Tibial nerve (tissue), 3 donors: ENCODE measurements around the gene SLC9A3.

Experiments used
- POLR2A ChIP-seq, 2 donors: fragments of 450-650 bp; IDR thresholded peaks; one replicate each; pipeline ENCODE4 v1.6.1; 2017; ENCODE audit warnings: antibody characterized with exemption in 2 of 2, mild to moderate bottlenecking in 2 of 2, moderate library complexity in 2 of 2
- TF ChIP-seq, protein P1 (sequence below), 5 experiments: fragments of 200-600 bp in 3 of 5; fragments of 450-650 bp in 2 of 5; sonication (generic) in 3 of 5; IDR thresholded peaks; one replicate each; pipeline ENCODE4 v1.5.1; 2016 to 2019; ENCODE audit warnings: antibody characterized with exemption in 5 of 5, mild to moderate bottlenecking in 3 of 5, moderate library complexity in 2 of 5

DNA sequence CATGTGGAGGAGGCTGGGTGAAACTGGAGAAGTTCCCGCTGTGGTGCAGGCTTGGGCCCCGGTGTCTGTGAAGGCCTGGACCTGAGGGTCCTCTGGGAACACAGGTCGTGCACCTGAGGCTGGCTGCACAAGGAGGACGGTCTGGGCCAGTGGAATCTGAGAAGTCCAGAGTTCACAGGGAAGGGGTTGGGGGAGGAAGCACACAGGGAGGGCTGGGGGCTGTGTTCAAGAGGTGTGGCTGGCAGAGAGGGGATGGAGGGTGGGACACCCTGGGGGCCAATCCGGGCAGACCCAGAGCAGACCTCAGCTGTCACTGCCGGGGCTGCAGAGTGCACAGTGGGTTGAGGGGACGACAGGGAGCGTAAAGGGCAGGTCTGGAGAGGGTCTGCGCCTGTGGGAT, 2.6 kb downstream of the SLC9A3 start:
- TF ChIP-seq, protein P1, sequence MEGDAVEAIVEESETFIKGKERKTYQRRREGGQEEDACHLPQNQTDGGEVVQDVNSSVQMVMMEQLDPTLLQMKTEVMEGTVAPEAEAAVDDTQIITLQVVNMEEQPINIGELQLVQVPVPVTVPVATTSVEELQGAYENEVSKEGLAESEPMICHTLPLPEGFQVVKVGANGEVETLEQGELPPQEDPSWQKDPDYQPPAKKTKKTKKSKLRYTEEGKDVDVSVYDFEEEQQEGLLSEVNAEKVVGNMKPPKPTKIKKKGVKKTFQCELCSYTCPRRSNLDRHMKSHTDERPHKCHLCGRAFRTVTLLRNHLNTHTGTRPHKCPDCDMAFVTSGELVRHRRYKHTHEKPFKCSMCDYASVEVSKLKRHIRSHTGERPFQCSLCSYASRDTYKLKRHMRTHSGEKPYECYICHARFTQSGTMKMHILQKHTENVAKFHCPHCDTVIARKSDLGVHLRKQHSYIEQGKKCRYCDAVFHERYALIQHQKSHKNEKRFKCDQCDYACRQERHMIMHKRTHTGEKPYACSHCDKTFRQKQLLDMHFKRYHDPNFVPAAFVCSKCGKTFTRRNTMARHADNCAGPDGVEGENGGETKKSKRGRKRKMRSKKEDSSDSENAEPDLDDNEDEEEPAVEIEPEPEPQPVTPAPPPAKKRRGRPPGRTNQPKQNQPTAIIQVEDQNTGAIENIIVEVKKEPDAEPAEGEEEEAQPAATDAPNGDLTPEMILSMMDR (IDR thresholded peaks at IDR 0.05) = no peak
- no peak for TF ChIP-seq POLR2A (IDR thresholded peaks at IDR 0.05)
